Testis (tissue), 3 donors: ENCODE results near the gene HIRA. TPM values are rescaled to one million over a fixed set of nuclear protein-coding genes. Genes with fewer than 3 reads are reported as not detected.

ENCODE experiments used
- DNase-seq: peaks from one replicate; pipeline ENCODE4 v3.0.0-alpha.2; 2019
- H3K27ac ChIP-seq, 2 donors: fragments of 200-600 bp; sonication (generic); one replicate each; pipeline ENCODE4 v1.5.1; 2019
- H3K27me3 ChIP-seq: fragments of 200-600 bp; sonication (generic); one replicate; pipeline ENCODE4 v1.5.1; 2019
- H3K36me3 ChIP-seq: fragments of 200-600 bp; sonication (generic); one replicate; pipeline ENCODE4 v1.5.1; 2017; ENCODE audit warnings: low read depth; ENCODE audit errors: missing control alignments
- H3K4me1 ChIP-seq: fragments of 200-600 bp; sonication (generic); one replicate; pipeline ENCODE4 v1.5.1; 2019
- H3K4me3 ChIP-seq, 2 donors: fragments of 200-600 bp; sonication (generic); one replicate each; pipeline ENCODE4 v1.5.1; 2017 to 2019
- H3K9me3 ChIP-seq: fragments of 200-600 bp; sonication (generic); one replicate; pipeline ENCODE4 v1.5.1; 2017
- POLR2A ChIP-seq: fragments of 450-650 bp; IDR thresholded peaks from one replicate; pipeline ENCODE4 v1.6.1; 2017; ENCODE audit warnings: antibody characterized with exemption, mild to moderate bottlenecking, moderate library complexity
- WGBS, 2 donors: methylation state at CpG; one replicate each; pipeline ENCODE4 v1.1.5; 2018; 5-methylcytosine and 5-hydroxymethylcytosine counted together
- intact Hi-C: fragments of 100-400 bp; cut with DNase I; formaldehyde crosslinking; loops from one replicate; pipeline ENCODE4 v1.15.1; 2023; ENCODE audit warnings: low total_unique reads
- polyA plus RNA-seq: library from polyadenylated mRNA; stranded (reverse); fragments of 350-450 nt; fragmentation: Illumina TruSeq; extraction: RNeasy Lipid Tissue Mini Kit (QIAGEN cat#74804); gene quantifications from one replicate; pipeline ENCODE4 v1.2.3, GENCODE V29; 2014; ENCODE audit warnings: low read depth, low replicate concordance; ENCODE audit not compliant: insufficient read depth
- total RNA-seq, 2 donors: library from RNA; depleted of rRNA; stranded (reverse); fragments of >200 nt; gene quantifications; one replicate each; pipeline ENCODE4 v1.2.3, GENCODE V29; 2016
- TF ChIP-seq, protein P1 (sequence below), 3 experiments: fragments of 450-650 bp in 2 of 3; fragments of 200-600 bp in 1 of 3; sonication (generic) in 1 of 3; IDR thresholded peaks; one replicate each; pipeline ENCODE4 v1.5.1; 2016 to 2019; ENCODE audit warnings: antibody characterized with exemption in 3 of 3, mild to moderate bottlenecking in 2 of 3, moderate library complexity in 1 of 3

HIRA gene
- total and polyA plus RNA-seq, 3 donors from 2014 or later = 17.7 to 25.7 (median 21.8) TPM

DNA sequence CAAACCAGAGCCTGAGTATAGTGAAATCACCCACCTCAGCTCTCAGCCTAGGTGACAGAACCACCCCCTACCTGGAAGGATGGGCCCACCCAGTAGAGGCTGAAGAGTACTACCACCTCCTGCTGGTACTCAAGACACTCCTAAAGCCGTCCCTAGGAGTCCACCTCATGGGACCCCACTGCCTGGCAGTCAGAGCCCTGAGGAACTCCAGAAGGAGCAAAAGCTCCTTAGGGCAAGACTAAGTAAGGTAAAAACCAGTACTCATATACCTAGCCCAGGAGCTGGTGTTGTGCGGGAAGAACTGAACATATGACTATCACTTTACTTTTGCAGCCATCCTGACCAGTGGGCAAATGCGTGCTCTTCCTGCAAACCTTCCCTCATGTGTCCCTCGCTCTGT lies 36.3 kb downstream of the HIRA start:
- H3K36me3 ChIP-seq = no peaks in the 10 kb centered on the region
- no peak for DNase-seq
- 95 to 100% methylated on average over 3 to 4 of the region's 4 CpGs for WGBS, 2 donors
- no peak overlapping the region for H3K27ac ChIP-seq
- intact Hi-C loops = no loop called here
- TF ChIP-seq POLR2A = no peak
- TF ChIP-seq, protein P1, sequence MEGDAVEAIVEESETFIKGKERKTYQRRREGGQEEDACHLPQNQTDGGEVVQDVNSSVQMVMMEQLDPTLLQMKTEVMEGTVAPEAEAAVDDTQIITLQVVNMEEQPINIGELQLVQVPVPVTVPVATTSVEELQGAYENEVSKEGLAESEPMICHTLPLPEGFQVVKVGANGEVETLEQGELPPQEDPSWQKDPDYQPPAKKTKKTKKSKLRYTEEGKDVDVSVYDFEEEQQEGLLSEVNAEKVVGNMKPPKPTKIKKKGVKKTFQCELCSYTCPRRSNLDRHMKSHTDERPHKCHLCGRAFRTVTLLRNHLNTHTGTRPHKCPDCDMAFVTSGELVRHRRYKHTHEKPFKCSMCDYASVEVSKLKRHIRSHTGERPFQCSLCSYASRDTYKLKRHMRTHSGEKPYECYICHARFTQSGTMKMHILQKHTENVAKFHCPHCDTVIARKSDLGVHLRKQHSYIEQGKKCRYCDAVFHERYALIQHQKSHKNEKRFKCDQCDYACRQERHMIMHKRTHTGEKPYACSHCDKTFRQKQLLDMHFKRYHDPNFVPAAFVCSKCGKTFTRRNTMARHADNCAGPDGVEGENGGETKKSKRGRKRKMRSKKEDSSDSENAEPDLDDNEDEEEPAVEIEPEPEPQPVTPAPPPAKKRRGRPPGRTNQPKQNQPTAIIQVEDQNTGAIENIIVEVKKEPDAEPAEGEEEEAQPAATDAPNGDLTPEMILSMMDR (IDR thresholded peaks at IDR 0.05) = no peak
- H3K4me1 ChIP-seq = no peaks in the 10 kb centered on the region
- H3K27me3 ChIP-seq = no peaks in the 10 kb centered on the region
- no peaks in the 10 kb centered on the region for H3K9me3 ChIP-seq
- no peak overlapping the region for H3K4me3 ChIP-seq

DNA sequence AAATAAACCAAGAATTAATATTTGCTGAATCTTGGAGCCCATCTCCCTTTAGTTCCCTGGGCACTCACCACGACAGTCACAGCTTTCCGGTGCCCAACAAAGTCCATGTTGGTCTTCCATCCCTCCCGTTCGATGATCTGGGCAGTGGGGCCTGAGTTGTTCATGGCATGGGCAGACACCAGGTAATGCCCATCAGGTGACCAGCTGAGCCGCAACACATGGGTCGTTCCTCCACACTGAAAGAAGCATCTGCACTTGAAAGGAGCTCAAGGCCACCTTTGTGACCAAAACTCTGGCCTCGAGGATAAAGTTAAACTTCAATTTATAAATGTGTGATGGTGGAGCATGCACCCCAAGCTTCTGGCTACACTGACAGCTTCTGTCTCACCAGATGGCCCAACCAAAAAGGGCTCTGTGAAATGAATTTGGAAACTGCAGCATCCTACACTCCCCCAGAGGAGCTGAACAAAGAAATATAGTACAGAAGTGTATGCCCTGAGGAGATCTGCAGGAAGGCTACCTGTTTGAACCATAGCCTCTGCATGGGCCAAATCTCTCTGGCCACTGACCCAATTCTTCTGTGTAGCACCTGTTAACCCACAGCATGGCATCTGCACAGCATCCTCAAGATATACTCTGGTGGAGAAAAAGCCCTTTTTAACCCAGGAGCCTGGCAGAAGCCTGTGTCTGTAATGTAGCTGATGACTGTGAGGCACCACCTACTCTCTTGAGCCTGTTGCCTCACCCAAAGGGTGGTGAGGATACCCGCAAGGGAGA lies 37.1 kb downstream of the HIRA start:
- Histone ChIP-seq H3K4me1 (no peaks in the 10 kb centered on the region), H3K9me3 (no peaks in the 10 kb centered on the region), H3K36me3 (no peaks in the 10 kb centered on the region), H3K4me3 (no peak overlapping the region), H3K27ac (no peak overlapping the region), H3K27me3 (no peaks in the 10 kb centered on the region)
- intact Hi-C loops = no loop called here
- DNase-seq = no peak
- 91 to 92% methylated on average over 8 of the region's 8 CpGs for WGBS, 2 donors
- no peak for TF ChIP-seq POLR2A
- TF ChIP-seq, protein P1 (IDR thresholded peaks at IDR 0.05) = no peak

DNA sequence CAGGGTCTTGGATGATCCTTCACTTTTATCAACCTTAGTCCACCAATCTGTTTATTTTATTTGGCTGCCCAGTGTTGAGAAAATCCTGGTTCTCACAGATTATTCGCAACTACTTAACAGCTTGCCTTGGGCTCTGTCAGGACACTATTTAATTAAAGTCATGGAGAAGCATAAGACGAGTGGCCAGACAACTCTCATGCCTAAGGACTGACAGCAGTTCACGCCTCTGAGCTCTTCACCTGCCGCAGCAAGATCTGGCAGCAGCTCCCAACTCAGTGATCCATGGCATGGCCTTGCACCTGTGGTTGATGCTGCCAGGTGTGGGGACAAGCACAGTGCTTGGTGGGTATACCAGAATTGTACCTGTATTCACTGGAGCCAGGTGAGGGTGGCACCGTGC lies 37.8 kb downstream of the HIRA start:
- 82 to 86% methylated on average over 5 of the region's 5 CpGs for WGBS, 2 donors
- H3K4me1 ChIP-seq = no peaks in the 10 kb centered on the region
- H3K9me3 ChIP-seq = no peaks in the 10 kb centered on the region
- no peak for TF ChIP-seq POLR2A
- TF ChIP-seq, protein P1 (IDR thresholded peaks at IDR 0.05) = no peak
- no peak overlapping the region for H3K4me3 ChIP-seq
- no peaks in the 10 kb centered on the region for H3K36me3 ChIP-seq
- no peaks in the 10 kb centered on the region for H3K27me3 ChIP-seq
- H3K27ac ChIP-seq = no peak overlapping the region
- intact Hi-C loops = no loop called here
- DNase-seq = no peak

DNA sequence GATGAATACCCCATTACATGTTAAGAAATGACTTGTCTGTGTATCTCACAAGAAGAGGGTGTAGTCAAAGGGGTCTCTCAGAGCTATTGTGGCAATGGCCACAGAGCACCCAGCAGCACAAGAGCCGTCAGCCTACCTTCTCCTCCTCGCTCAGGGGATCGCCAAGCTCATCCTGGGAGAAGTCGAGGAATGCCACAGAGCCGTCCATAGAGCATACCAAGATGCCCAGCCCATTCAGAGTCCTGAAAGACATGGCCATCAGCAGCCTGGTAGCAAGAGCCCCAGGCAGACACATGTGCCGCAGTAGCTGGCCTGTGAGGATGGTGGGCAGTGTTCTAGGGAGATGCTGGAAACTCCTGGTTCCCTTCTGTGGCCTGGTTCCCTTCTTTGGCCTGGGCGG lies 44.0 kb downstream of the HIRA start:
- Histone ChIP-seq H3K9me3 (no peaks in the 10 kb centered on the region), H3K27ac (no peak overlapping the region), H3K4me1 (no peaks in the 10 kb centered on the region), H3K36me3 (no peaks in the 10 kb centered on the region), H3K27me3 (no peaks in the 10 kb centered on the region), H3K4me3 (no peak overlapping the region)
- intact Hi-C loops = no loop called here
- no peak for TF ChIP-seq POLR2A
- TF ChIP-seq, protein P1 (IDR thresholded peaks at IDR 0.05) = no peak
- DNase-seq = no peak
- WGBS, 2 donors = 96% methylated on average over 7 of the region's 7 CpGs

DNA sequence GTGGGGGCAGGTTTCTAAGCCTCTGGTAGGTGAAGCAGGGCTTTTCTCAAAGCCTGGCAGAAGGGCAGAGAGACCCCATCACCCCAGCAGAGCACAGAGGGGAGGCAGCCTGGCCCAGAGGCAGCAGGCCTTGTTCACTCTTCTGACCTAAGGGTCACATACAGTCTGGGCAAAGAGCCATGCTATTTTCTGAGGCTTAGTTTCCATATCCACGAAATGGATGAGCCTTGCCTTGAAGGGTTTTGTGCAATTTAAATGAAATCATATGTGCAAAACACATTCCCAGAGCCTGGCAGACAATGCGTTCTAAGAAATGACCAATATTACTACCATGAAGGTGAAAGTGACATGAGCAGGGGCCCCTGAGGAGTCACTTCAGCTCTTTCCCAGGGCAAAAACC lies 44.5 kb downstream of the HIRA start:
- intact Hi-C loops = no loop called here
- DNase-seq = no peak
- H3K27me3 ChIP-seq = no peaks in the 10 kb centered on the region
- H3K4me1 ChIP-seq = no peaks in the 10 kb centered on the region
- no peak for TF ChIP-seq POLR2A
- TF ChIP-seq, protein P1 (IDR thresholded peaks at IDR 0.05) = no peak
- no peaks in the 10 kb centered on the region for H3K36me3 ChIP-seq
- H3K9me3 ChIP-seq = no peaks in the 10 kb centered on the region
- H3K27ac ChIP-seq = no peak overlapping the region
- WGBS, 2 donors = 74 to 75% methylated on average over 2 of the region's 2 CpGs
- no peak overlapping the region for H3K4me3 ChIP-seq
